HTR-8/SVneo (cell line): ENCODE measurements around the gene UCK2.
A peak's percentile ranks its signal among the peaks of the same experiment; 100 is the strongest.

Experiments
- DNase-seq: peaks from one replicate; pipeline ENCODE4 v3.0.0; 2011; ENCODE audit warnings: low spot score, mixed read lengths; ENCODE audit not compliant: insufficient read length
- FAIRE-seq: peaks from 2 replicates; lab custom pipeline; 2011; peaks lifted over from hg19 to GRCh38; lab: Jason Lieb, UNC

UCK2 gene

DNA sequence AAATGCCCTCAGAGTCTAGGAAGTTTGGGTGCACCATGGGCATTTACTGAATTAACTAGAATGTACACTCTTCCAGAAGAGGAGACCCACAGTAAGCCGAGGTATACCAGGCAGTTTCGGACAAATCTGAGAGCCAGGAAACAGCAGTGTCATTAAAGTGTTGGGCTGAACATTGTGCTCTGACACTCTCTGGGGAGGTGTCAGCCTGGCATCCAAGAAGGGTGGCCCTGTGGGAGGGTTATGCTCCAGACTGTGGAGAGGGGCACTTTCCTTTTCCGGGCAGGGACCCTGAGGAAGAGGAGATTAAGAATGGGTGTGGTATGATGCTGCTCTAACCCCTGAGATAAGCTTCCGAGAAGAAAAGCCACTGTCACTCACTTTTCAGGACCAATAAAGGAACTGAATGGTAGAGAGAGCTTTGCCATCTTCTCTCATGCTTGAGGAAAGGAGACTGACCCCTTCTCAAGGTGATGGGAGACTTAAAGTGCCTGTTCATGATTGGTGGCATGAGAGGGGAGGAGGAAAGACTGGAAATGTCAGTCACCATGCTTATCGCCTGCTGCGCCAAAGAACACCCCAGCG, 98.2 kb downstream of the UCK2 start:
- FAIRE-seq: no peak

DNA sequence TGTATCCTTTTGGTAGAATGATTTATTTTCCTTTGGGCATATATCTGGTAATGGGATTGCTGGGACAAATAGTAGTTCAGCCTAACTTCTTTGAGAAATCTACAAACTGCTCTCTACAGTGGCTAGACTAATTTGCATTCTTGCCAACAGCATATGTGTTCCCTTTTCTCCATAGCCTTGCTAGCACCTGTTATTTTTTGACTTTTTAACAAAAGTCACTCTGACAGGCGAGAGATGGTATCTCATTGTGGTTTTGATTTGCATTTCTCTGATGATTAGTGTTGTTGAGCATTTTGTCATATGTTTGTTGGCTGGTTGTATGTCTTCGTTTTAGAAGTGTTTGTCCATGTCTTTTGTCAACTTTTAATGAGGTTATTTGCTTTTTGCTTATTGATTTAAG, 99.8 kb downstream of the UCK2 start:
- DNase-seq: no peak
- no peak for FAIRE-seq

More for the DNA sequence above, 98.2 kb downstream of the UCK2 start:
- DNase-seq: no peak

DNA sequence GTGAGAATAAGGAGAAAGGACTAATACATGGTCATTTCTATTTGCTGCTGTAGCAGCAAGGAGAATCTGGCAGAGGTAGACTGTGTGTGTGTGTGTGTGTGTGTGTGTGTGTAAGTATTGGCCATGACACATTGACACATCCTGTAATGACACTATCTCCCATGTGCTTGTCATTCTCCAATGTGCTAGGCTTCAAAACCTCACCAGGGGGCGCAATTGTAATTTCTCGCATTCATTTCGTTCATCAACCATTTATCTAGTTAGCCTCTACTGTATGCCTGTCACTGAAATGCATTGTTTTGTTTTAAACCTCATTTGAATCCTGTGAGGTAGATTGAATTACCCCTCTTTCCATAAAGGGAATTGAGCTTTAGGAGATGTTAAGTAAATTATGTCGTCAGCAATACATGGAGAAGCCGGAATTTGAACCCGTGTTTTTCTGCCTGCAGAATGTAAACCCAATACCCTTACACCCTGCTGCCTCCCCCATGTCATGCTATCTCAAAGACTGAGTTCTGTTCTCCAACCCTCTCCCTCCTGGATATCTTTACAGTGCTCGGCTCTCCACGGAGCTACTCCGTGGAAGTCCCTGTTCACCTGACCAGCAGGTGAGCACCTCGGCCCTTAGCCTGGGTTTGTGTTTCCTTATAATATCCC, 100.8 kb downstream of the UCK2 start:
- FAIRE-seq (peak; percentile 63), DNase-seq (peak; percentile 55)

GRCh38 chr1:165930961-165931360, 103.5 kb downstream of the UCK2 start:
- DNase-seq: no peak

DNA sequence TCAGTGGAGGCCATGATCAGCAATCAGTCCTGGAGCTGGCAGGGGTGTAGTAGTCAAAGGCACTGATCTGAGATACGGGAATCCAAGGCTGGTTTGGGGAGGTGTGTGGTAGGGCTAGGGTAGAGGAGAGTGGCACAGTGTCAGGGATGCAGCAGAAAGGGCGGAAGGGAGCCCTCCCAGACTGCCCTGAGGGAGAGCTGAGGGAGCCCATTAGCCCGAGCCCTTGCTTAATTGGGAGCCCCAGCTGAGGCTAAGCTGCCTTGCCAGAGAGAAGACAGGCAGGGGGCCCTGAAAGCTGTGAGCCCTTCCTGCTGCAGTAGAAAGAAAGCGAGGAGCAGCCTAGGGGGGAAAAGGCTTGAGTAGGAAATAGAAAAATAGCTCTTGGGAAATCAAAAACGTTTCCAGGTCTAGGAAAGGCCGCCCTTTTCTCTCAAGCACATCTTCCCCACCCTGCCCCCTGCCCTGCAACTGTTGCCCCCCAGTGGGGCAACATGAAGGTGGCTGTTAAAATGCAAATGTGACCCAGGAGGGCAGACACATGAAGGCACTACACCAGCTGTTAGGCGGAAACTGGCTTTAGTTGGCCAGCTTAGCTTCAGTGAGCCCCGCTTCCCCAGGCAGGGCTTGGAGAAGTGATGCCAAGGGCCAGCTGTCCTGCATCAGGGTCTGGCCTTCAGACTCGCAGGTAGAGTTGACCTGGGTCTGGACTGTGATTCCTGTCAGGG, 106.2 kb downstream of the UCK2 start:
- no peak for DNase-seq
- no peak for FAIRE-seq

More at GRCh38 chr1:165930961-165931360, 103.5 kb downstream of the UCK2 start:
- no peak for FAIRE-seq

- DNase-seq (no peak), FAIRE-seq (no peak)
Measured at GRCh38 chr1:165936542-165936941, 109.1 kb downstream of the UCK2 start.

DNA sequence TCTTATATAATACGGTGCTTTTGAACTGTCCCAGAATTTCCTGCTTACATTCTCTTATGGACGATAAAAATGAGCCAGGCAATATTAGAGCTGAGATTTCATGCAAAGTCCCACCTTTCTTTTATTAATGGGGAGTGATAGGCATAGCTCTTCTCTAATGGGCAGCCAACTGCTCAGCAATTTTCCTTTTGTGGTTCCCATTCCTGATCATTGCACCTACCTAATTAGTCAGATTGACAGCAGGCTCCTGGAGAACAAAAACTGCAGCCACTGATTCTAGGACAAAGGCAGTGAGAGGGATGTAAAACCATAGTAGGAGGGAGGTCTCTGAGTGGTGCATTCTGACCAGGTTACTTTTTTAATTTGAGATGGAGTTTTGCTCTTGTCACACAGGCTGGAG, 110.4 kb downstream of the UCK2 start:
- DNase-seq: no peak
- no peak for FAIRE-seq

GRCh38 chr1:165938844-165939243, 111.4 kb downstream of the UCK2 start:
- DNase-seq (no peak), FAIRE-seq (no peak)

DNA sequence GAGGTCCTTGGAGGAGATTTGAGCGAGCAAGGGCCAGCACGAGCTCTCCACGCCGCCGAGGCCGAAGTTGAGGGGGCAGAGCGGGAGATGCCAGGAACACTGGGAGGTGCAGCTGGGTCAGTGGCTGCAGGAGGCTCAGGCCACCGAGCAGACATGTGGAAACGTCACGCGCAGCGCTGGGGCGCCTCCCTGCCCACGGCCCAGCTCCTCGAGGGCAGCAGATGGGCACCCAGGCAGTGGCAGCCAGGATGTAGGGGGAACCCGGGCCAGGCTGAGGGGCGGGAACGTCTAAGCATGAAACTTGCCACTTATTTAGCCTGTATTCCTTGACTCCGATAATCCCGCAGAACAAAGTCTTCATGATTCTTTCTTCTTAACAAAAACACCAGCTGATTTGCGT, 114.1 kb downstream of the UCK2 start:
- no peak for FAIRE-seq
- DNase-seq: no peak

- FAIRE-seq: no peak
- no peak for DNase-seq
Measured at GRCh38 chr1:165942062-165942461, 114.6 kb downstream of the UCK2 start.

- FAIRE-seq: no peak
- DNase-seq: no peak
Measured at GRCh38 chr1:165942927-165943597, 115.6 kb downstream of the UCK2 start.

- FAIRE-seq: no peak
- DNase-seq: no peak
Measured at GRCh38 chr1:165945911-165946310, 118.5 kb downstream of the UCK2 start.

DNA sequence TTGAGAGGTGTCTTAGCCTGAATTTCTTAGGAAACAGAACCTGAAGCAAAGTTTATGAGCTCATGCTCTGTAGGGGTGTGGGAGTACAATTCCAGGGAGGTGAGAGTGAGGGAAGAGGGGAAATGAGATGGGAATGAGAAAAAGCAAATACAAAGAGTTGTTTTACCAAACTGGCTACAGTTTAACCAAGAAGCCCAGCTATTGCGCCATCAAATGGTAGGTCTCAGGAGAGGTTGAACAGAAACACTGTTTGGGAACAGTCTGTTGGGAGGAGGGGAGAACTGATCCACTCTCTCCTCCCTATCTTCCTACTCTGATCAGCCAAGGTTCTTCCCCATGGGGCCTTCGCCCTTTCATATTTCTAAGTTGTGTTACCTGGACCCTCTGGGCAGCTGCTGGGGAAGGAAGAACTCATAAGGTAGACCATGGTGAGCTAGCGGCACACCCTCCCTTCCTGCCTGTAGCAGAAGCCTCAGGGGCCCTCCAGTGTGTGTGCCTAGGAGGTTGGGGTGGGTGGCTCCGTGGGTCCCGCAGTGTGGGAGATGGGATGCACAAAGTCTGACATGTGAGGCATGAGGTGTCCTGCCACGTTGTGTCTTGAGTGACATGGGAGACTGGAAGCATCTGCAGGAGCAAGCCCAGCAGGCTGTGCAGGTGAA, 120.5 kb downstream of the UCK2 start:
- FAIRE-seq (no peak), DNase-seq (no peak)

DNA sequence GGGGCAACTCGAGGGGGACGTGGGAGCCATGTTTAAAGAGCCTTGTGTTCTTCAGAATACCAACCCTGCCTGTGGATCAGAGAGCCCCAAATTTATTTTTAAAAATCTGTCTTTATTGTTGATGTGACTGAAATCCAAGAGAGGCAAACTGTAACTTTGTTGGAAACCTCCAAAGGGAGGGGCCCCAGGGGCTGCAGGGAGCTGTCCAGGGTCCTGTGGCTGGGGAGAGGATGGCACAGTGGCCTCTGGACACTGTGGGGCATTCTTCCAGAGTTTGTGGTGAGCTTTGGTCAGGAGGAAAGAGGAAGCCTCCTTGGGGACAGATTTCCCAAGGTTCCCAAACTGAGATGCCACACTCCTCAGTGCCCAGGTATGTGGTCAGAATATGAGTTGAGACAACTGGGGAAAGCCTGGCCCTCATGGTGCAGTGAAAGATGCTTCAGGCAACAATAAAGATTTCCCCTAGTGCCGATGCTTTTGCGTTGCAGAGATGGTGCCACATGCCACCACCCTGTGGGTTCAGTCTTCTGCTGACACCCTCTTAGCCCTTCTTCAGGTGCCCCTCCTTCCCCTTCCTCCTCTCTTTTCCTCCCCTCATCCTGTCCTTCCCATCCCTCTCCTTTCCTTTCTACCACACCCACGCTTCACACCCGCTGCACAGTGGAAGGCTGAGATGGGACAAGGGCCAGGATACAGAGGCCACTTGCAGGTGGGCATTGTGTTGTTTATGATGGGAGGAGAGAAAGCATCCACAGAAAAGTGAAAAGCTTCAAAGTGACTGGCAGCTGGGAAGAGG, 122.1 kb downstream of the UCK2 start:
- no peak for FAIRE-seq
- DNase-seq: no peak

DNA sequence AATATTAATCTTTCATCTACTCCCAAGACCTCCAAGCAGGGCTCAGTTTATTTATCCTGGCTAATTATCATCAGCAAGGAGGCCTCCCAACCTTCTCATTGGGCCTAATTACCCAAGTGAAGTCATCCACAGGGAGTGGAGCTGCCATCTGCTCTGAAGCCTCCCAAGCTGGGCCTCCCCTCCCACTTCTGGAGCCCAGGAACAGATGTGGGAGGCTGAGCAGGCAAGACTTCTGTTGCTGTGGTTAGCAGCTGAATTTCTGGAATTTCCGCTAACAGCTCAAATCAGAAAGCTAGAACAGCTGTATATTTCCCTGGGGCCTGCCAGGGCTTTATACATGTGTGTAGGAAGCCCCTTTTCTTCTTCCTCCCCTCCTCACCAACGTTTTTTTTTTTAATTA, 127.5 kb downstream of the UCK2 start:
- DNase-seq (no peak), FAIRE-seq (no peak)

- FAIRE-seq (no peak), DNase-seq (no peak)
Measured at GRCh38 chr1:165958306-165958705, 130.9 kb downstream of the UCK2 start.

DNA sequence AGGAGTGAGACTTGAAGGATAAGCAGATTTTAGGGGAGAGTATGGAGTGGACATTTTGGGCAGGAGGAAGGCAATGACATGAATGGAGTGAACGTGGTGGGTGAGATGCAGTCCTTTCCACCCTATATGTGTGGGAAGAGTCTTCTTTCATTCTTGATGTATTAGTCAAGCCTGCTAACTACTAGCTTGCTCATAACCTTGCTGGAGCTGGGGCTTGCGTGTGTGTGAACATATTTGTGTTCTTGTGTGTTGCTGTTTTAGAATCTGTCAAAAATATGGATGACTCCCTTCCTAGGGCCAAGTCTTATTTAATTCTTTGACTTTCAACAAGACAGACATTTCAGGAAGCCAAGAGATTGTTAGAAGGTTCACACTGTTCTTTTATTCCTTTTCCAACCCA, 132.7 kb downstream of the UCK2 start:
- DNase-seq: no peak
- FAIRE-seq: no peak

GRCh38 chr1:165960881-165961280, 133.5 kb downstream of the UCK2 start:
- FAIRE-seq (no peak), DNase-seq (no peak)
